HG03060 (cell line): ENCODE results near the gene MAP3K3.
A peak's percentile ranks its signal among the peaks of the same experiment; 100 is the strongest.

Source experiments
- ATAC-seq: cut with Tn5 transposase; IDR thresholded peaks from one replicate; pipeline ENCODE4 v1.9.1; 2021; ENCODE audit warnings: low read depth, moderate number of reproducible peaks; ENCODE audit not compliant: unreplicated experiment

Gene MAP3K3

GRCh38 chr17:63621229-63621683, 961 bp upstream of the MAP3K3 start:
- ATAC-seq, result no peak

DNA sequence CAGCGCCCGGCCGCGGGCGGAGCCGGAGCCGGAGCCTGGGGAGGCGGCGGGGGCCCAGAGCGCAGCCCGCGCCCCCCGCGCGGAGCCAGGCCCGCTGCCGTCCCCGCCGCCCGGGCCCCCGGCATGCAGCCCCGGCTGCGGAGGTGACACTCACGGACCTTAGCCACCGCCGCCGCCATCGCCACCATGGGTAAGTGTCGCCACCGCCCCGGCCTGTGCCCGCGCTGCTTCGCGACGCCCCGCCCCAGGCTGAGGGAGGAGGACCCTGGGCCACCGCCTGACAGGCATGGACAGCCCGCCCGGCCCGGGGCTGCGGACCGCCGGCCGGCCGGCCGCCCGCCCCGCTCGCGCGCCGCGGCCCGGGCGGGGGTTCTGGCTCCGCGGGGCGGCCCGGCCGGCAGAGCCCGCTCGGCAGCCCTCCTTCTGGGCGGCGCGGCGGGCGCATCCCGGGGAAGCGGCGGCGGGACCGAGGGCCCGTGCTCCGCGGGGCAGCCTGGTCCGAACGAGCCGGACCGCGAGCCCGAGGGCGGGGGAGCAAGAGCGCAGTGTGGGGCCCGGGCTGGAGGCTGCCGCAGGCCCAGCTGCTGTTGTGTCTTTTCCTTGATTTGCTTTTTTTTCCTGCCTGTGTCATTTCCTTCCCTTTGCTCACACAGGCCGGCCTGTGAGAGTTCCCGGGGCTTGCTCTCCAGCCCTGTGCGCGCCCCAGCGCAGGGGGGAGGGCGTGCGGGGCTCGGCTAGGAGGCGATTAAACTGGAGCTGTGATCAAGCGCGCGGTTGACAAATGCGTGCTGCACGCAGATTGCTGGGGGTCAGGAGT, 565 bp downstream of the MAP3K3 start:
- ATAC-seq, result no peak

DNA sequence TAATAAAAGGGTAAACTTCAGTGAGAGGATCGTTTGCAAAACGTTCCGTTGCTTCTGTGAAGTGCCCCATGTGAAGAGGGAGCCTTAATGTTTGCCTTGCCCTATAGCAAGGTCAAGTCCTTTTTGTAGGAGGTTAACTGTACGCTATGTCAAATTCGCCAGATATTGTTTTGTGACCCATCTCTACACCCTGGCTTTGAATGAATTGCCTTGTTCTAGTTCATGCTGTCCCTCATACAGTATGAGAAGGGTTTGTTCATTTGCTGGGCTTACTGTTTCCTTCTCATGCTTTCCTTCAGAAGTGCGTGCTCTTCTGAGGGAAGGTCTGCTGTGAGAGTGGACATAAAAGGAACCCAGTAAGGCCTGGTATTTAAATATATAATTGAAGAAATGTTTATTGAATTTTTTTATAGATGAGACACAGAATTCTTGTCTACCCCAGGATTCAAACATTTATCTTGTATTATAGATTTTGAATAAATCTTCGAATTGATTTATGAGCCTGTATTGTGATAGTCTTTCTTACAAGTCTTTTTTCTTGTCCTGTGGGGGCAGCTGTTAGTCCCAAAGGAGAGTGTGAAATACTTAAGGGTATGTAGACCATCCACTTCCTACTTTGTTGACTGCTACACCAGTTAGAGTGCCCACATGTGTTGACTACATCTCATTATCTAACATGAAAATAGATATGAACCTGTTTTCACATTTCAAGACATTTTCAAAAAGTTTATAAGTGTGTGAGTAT, 1.7 kb downstream of the MAP3K3 start:
- no peak for ATAC-seq

GRCh38 chr17:63624531-63624880, 2.3 kb downstream of the MAP3K3 start:
- no peak for ATAC-seq

GRCh38 chr17:63626551-63627180, 4.4 kb downstream of the MAP3K3 start:
- ATAC-seq, result no peak

- no peak for ATAC-seq
These were observed 7.4 kb downstream of the MAP3K3 start for GRCh38 chr17:63629627-63630026.

DNA sequence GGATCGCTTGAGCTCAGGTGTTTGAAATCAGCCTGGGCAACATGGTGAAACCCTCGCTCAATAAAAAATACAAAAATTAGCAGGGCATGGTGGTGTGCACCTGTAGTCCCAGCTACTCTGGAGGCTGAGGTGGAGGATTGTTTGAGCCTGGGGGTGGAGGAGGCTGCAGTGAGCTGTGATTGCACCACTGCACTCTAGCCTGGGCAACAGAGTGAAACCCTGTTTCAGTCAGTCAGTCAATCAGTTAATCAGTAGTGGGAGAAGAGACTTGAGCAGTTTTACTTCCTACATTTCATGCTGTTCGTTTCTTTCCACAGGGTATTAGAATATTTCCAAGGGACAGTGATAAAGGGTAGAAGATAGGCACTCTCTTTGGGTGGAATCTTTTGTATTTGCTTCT, 8.8 kb downstream of the MAP3K3 start:
- ATAC-seq, result no peak

GRCh38 chr17:63631626-63632025, 9.4 kb downstream of the MAP3K3 start:
- no peak for ATAC-seq

GRCh38 chr17:63633742-63634141, 11.5 kb downstream of the MAP3K3 start:
- ATAC-seq, result no peak

GRCh38 chr17:63634163-63634562, 11.9 kb downstream of the MAP3K3 start:
- ATAC-seq, result no peak

- no peak for ATAC-seq
These were observed 12.6 kb downstream of the MAP3K3 start for GRCh38 chr17:63634816-63635215.

GRCh38 chr17:63635290-63635689, 13.1 kb downstream of the MAP3K3 start:
- ATAC-seq, result no peak

DNA sequence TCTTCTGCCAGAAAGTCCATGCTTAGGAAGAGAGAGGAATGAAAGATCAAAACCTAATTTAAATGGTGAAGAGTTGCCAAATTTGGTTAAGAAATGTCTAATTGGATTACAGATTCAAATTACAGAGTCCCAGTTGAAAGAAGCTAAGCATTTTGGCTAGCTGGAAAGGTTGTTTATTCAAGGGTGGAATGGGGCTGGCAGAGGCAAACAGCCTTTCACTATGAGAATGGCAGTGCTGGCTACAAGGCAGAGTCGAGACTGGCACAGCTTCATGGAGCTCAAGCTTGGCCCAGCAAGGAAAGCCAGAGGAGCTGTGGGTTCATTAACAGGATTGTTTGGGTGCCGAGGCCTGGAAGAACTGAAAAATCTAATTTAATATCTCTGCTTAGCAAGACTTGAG, 13.6 kb downstream of the MAP3K3 start:
- ATAC-seq, result no peak

DNA sequence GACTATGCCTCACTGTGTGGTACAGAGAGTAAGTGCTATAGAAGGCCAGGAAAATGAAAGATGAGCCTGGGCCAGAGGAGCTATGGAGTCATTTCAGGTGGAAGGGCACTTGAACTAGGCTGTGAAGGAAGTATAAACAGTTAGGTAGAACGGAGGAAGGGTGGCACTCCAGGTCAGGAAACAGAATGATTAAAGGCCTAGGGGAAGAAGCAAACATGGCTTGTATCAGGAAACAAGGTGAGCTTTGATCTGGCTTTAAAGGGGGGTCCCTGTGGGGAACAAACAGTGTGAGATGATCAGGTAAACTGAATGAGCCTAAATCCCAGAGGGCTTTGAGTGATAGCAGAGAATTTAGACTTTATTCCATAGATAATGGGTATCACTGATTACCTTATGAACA, 16.9 kb downstream of the MAP3K3 start:
- ATAC-seq, result no peak

GRCh38 chr17:63640038-63640437, 17.8 kb downstream of the MAP3K3 start:
- ATAC-seq, result no peak

- no peak for ATAC-seq
These were observed 19.7 kb downstream of the MAP3K3 start for GRCh38 chr17:63641692-63642448.

DNA sequence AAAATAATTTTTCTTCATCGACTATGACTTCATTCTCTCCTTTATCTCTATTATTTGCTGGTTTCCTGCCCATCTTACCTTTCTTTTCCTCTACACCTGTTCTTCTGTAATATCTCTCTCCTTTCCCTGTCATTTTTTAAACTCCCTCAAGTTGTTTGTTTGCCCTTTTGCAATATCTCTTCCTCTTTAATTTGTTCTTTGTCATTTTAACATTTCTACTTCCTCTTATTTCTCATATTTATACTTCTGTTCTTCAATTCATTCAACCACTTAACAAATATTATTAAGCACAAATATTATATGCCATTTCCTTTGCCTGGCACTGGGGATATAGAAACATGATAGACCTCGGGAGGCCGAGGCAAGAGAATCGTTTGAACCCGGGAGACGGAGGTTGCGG, 22.6 kb downstream of the MAP3K3 start:
- ATAC-seq, result no peak

GRCh38 chr17:63645775-63646487, 23.7 kb downstream of the MAP3K3 start:
- no peak for ATAC-seq

GRCh38 chr17:63646488-63646806, 24.2 kb downstream of the MAP3K3 start:
- ATAC-seq, result peak; percentile 80

DNA sequence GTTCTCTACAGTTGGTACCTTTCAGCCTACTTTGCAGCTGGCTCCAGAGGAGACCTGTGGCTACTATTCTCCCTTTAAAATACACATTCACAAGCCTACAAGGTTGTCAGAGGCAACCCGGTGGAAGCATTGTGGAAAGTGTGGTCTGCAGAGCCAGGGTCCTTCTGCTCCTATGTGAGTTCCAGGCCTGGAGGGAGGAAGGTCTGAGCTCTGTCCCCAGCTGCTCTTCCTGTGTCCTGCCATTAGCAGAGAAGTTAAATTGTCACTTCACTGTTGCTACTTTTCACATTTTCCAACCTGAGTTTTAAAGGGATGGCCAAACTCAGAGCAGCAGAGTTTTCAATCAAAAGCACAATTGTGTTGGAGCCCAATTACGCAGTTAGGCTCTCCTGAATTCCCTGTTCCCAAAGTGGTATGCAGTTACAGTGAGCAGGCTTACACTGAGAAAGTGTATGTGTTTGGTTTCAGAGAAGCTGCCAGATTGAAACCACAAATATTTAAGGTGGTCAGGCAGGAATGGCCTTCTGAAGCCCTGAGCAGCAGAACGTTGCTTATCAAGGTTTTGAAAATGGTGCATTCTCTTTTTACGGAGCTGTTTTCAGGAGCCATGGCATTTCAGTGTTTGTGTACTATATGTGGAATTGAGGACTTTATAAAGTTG, 25.0 kb downstream of the MAP3K3 start:
- no peak for ATAC-seq
